SU-DHL-6 (cell line): Measurements from ENCODE around the gene LASP1NB.

ENCODE experiments used
- H2AFZ ChIP-seq: fragments of 200-600 bp; sonication (generic); 2 replicates; pipeline ENCODE4 v1.6.1; 2014; ENCODE audit warnings: low read depth, mild to moderate bottlenecking, moderate library complexity, mixed read lengths, antibody characterized with exemption, low read length; ENCODE audit not compliant: severe bottlenecking
- H3F3A ChIP-seq: fragments of 200-600 bp; shearing (Covaris generic); 2 replicates; pipeline ENCODE4 v1.6.0; 2016; ENCODE audit warnings: antibody characterized with exemption, mild to moderate bottlenecking; ENCODE audit not compliant: insufficient read depth
- H3K27ac ChIP-seq: fragments of 200-600 bp; sonication (generic); 2 replicates; pipeline ENCODE4 v1.5.1; 2016; ENCODE audit warnings: low read depth, mild to moderate bottlenecking, low read length, moderate library complexity, mixed read lengths
- H3K27me3 ChIP-seq: fragments of 200-600 bp; sonication (generic), shearing (Covaris generic); 2 replicates; pipeline ENCODE4 v1.6.0; 2014; ENCODE audit warnings: mild to moderate bottlenecking, low read length
- H3K36me3 ChIP-seq: fragments of 200-600 bp; sonication (generic); 2 replicates; pipeline ENCODE4 v1.6.1; 2014; ENCODE audit warnings: mild to moderate bottlenecking, low read length, mixed read lengths
- H3K4me2 ChIP-seq: fragments of 300-600, 200-600 bp; shearing (Covaris generic), sonication (generic); 2 replicates; pipeline ENCODE4 v1.6.0; 2014; ENCODE audit warnings: low read length, low read depth, mild to moderate bottlenecking; ENCODE audit not compliant: poor library complexity, severe bottlenecking
- H3K4me3 ChIP-seq: fragments of 200-600 bp; sonication (generic); 2 replicates; pipeline ENCODE4 v1.5.1; 2014; ENCODE audit warnings: antibody characterized with exemption, low read length, mild to moderate bottlenecking, mixed read lengths; ENCODE audit not compliant: insufficient read depth, poor library complexity, severe bottlenecking
- H3K79me2 ChIP-seq: fragments of 200-600 bp; sonication (generic); 2 replicates; pipeline ENCODE4 v1.6.1; 2014; ENCODE audit warnings: mild to moderate bottlenecking, low read length, moderate library complexity; ENCODE audit not compliant: insufficient read depth
- H3K9ac ChIP-seq: fragments of 200-600 bp; sonication (generic); 2 replicates; pipeline ENCODE4 v1.7.0; 2014; ENCODE audit warnings: mild to moderate bottlenecking, low read length
- H3K9me2 ChIP-seq: fragments of 200-600 bp; sonication (generic); replicated peaks from 2 replicates; pipeline ENCODE4 v1.6.1; 2014; ENCODE audit warnings: low read length; ENCODE audit not compliant: insufficient read depth
- H3K9me3 ChIP-seq: fragments of 200-600 bp; sonication (generic); 2 replicates; pipeline ENCODE4 v1.6.1; 2014; ENCODE audit warnings: low read length, mixed read lengths; ENCODE audit not compliant: insufficient read depth
- H4K20me1 ChIP-seq: fragments of 200-600 bp; sonication (generic); 2 replicates; pipeline ENCODE4 v1.6.1; 2014; ENCODE audit warnings: low read depth, mild to moderate bottlenecking, antibody characterized with exemption, low read length, moderate library complexity, mixed read lengths
- EZH2phosphoT487 ChIP-seq: fragments of 200-600 bp; sonication (generic), shearing (Covaris generic); conservative IDR thresholded peaks from 2 replicates; pipeline ENCODE4 v1.6.1; 2018; ENCODE audit warnings: mild to moderate bottlenecking, antibody characterized with exemption, low read length, moderate library complexity, mixed read lengths
- TF ChIP-seq, protein P1 (sequence below): fragments of 200-600 bp; sonication (generic); IDR thresholded peaks from one replicate; pipeline ENCODE4 v1.5.1; 2017; ENCODE audit warnings: antibody characterized with exemption, mild to moderate bottlenecking, low read length, moderate library complexity; ENCODE audit not compliant: insufficient read depth, poor library complexity, severe bottlenecking

LASP1NB gene

DNA sequence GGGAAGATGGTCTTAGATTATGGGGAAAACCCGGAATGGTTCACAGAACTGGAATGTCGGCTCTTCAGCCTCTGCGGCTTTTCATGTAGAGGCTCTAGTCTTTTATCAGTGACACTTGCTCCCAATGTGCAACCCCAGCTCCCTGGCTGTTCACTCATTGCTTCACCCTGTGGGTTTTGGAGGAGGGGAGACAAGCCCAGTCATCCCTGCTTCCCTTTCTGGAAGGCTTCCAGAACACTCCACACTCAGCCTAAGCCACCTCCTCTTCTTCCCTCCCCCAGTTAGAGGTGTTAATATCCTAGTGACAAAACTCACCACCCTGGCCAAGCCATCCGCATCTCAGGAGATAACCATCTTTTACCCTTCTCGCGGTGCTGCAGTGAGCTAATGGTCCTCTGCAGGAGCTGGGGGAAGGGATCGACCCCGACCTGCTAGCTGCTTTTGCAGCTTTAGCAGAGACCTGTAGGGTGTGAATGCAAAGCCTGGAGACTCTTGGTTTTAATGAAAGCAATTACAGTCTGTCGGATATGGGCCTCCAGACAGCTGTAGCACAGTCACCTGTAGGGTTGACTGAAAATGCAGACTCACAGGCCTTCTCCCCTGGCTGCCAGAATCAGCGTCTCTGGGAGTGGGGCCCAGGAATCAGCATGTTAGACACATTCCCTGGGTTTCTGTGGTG lies 24.3 kb upstream of the LASP1NB start:
- H3F3A ChIP-seq = peaks cover 8% of the 10 kb centered on the region; the same call in 1 of the 2 replicates
- no peaks in the 10 kb centered on the region for H3K9me2 ChIP-seq
- H3K27me3 ChIP-seq = no peaks in the 10 kb centered on the region
- H3K4me2 ChIP-seq = no peak overlapping the region
- H3K9ac ChIP-seq = no peak overlapping the region
- H3K4me3 ChIP-seq = no peak overlapping the region
- no peaks in the 10 kb centered on the region for H4K20me1 ChIP-seq
- TF ChIP-seq, protein P1, sequence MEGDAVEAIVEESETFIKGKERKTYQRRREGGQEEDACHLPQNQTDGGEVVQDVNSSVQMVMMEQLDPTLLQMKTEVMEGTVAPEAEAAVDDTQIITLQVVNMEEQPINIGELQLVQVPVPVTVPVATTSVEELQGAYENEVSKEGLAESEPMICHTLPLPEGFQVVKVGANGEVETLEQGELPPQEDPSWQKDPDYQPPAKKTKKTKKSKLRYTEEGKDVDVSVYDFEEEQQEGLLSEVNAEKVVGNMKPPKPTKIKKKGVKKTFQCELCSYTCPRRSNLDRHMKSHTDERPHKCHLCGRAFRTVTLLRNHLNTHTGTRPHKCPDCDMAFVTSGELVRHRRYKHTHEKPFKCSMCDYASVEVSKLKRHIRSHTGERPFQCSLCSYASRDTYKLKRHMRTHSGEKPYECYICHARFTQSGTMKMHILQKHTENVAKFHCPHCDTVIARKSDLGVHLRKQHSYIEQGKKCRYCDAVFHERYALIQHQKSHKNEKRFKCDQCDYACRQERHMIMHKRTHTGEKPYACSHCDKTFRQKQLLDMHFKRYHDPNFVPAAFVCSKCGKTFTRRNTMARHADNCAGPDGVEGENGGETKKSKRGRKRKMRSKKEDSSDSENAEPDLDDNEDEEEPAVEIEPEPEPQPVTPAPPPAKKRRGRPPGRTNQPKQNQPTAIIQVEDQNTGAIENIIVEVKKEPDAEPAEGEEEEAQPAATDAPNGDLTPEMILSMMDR = no peak
- TF ChIP-seq EZH2phosphoT487 = no peak
- H3K36me3 ChIP-seq = peaks cover 13% of the 10 kb centered on the region; the same call in 1 of the 2 replicates
- no peak overlapping the region for H3K27ac ChIP-seq
- H2AFZ ChIP-seq = no peak overlapping the region
- no peaks in the 10 kb centered on the region for H3K9me3 ChIP-seq
- H3K79me2 ChIP-seq = peaks cover 12% of the 10 kb centered on the region; the same call in 1 of the 2 replicates

DNA sequence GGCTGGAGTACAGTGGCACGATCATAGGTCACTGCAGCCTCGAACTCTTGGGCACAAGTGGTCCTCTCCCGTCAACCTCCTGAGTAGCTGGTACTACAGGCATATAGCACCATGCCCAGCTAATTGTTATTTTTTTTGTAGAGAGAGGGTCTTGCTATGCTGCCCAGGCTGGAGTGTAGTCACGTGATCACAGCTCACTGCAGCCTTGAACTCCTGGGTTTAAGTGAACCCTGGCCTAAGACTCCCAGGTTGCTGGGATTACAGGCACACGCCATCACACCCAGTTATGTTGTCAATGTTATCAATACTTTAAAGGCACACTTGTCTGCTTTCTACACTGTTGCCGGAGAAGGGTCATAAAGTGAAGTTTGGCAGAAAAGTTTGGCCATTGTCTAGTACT lies 22.0 kb upstream of the LASP1NB start:
- H3K79me2 ChIP-seq = peaks cover 16% of the 10 kb centered on the region; the same call in 1 of the 2 replicates
- no peaks in the 10 kb centered on the region for H4K20me1 ChIP-seq
- H3F3A ChIP-seq = 0 out of 2 replicates have a peak, but pooled peaks cover 3% of the 10 kb centered on the region

DNA sequence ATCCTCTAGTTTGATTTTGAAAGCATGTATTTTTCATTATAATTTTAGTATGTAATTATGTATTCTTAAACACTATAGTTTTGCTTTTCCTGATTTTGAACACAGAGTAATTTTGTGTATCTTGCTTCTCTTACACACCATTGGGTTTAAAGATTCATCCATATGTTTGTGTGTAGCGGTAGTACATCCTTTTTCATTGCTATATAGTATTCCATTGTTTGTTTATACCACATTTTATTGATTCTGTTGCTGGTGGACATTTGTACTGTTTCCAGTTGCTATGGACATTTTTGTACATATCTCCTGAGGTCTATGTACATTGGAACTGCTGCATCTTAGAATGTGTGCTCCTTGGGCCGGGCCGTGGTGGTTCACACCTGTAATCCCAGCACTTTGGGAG lies 20.5 kb upstream of the LASP1NB start:
- H3F3A ChIP-seq = no peaks in the 10 kb centered on the region
- no peaks in the 10 kb centered on the region for H3K9me3 ChIP-seq
- TF ChIP-seq, protein P1 = no peak
- no peak for TF ChIP-seq EZH2phosphoT487
- peaks cover 13% of the 10 kb centered on the region; the same call in 1 of the 2 replicates for H3K36me3 ChIP-seq
- no peak overlapping the region for H3K4me2 ChIP-seq
- no peak overlapping the region for H3K4me3 ChIP-seq
- H4K20me1 ChIP-seq = no peaks in the 10 kb centered on the region
- H3K27me3 ChIP-seq = no peaks in the 10 kb centered on the region
- no peaks in the 10 kb centered on the region for H3K9me2 ChIP-seq
- H2AFZ ChIP-seq = no peak overlapping the region
- H3K9ac ChIP-seq = no peak overlapping the region
- H3K27ac ChIP-seq = no peak overlapping the region
- peaks cover 16% of the 10 kb centered on the region; the same call in 1 of the 2 replicates for H3K79me2 ChIP-seq

More for the DNA sequence above, 22.0 kb upstream of the LASP1NB start:
- no peaks in the 10 kb centered on the region for H3K9me3 ChIP-seq
- no peaks in the 10 kb centered on the region for H3K27me3 ChIP-seq
- H3K9me2 ChIP-seq = no peaks in the 10 kb centered on the region
- no peak overlapping the region for H3K27ac ChIP-seq
- TF ChIP-seq EZH2phosphoT487 = no peak
- TF ChIP-seq, protein P1 = no peak
- no peak overlapping the region for H3K9ac ChIP-seq
- H3K36me3 ChIP-seq = peaks cover 13% of the 10 kb centered on the region; the same call in 1 of the 2 replicates
- H3K4me2 ChIP-seq = no peak overlapping the region
- H2AFZ ChIP-seq = no peak overlapping the region
- H3K4me3 ChIP-seq = no peak overlapping the region
